Muscle of back (tissue), 11 donors: ENCODE data around the gene DPYSL5. TPM values are rescaled to one million over a fixed set of nuclear protein-coding genes. Genes with fewer than 3 reads are reported as not detected.
A peak's percentile ranks its signal among the peaks of the same experiment; 100 is the strongest.
"Not testable (repeated sequence)": the region's sequence is repeated elsewhere in the genome, so short reads cannot be mapped to it uniquely, and the experiment has no call there.

Experiments used
- DNase-seq, 3 donors: peaks; one replicate each; pipeline versions ENCODE4 v3.0.0 to v3.0.0-alpha.2; 2013
- polyA plus RNA-seq, 10 donors: library from polyadenylated mRNA; unstranded; fragments of 120-200 nt; gene quantifications; one replicate each; pipeline ENCODE4 v1.2.1, GENCODE V29; 2013; ENCODE audit not compliant: insufficient read length in 10 of 10

DPYSL5 gene
- polyA plus RNA-seq, 10 donors: 11.1 to 32.7 (median 22.1) TPM

DNA sequence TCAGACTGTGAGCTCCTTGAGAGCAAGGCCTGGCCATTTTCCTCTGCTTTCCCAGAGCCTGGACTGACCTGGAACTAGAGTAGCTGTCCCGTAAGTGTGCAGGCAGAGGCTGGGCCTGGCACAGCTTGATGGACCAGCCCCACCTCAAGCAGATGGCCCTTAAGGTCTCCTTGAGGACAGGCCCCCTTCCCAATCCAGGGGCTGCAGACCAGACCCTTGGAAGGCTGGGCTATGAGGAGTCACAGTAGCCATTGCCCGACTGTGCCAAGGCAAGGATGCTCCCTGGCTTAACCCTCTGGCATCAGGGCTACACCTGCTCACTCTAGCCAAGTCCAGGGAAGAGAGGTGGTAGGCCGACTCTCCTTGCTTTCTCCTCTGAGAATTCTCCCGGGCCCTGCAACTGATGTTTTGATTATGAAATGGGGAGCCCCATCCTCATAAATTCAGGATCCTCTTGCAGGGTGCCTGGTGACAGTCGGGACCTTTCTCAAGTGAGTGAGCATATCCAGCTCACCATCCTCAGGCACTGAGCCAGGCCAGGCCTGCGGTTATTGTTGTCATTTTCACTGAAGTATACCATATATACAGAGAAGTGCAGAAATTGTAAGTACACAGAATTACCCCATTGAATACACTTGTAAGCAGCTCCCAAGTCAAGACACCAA lies 51.7 kb downstream of the DPYSL5 start:
- no peak for DNase-seq

- DNase-seq: no peak
These were observed 52.9 kb downstream of the DPYSL5 start for GRCh38 chr2:26900831-26901321.

GRCh38 chr2:26901326-26902183 lies 53.6 kb downstream of the DPYSL5 start:
- DNase-seq: peak; percentile 29 to 68 (median 36)

GRCh38 chr2:26903676-26904075 lies 55.7 kb downstream of the DPYSL5 start:
- DNase-seq: no peak

- no peak for DNase-seq
These were observed 56.9 kb downstream of the DPYSL5 start for GRCh38 chr2:26904839-26905238.

DNA sequence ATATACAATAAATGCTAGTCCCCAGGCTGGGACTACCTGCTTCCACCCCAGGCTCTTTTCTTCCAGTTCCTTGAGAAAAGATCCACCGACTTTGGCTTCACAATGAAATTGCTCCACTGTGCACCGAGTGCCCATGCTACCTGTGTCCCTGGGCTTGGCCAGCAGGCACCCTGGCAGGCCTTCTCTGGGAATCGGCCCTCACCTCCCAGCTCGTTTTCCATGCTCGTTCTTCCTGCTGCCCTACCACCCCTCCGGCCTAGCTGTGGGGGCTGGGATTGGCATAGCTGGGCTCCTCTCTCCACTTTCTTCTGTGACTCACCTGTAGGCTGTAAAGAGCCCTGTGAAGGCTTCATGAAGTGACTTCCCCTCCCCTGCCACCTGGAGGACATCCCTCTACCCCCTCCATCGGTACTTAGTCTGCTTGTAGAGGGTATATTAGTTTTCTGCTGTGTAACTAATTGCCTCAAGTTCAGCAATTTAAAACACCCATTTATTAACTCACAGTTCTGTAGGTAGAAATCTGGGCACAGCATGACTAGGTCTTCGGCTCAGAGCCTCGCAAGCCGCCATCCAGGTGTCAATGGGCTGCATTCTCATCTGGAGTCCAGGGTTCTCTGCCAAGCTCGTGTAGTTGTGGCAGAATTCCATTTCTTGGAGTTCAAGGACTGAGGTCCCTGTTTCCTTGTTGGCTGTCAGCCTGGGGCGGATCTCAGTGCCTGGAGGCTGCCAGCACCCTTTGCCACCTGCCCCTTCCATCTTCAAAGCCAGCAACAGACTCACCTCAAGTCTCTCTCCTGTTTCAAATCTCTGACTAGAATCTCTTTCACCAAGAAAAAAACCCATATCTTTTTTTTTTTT lies 57.6 kb downstream of the DPYSL5 start:
- no peak for DNase-seq

DNA sequence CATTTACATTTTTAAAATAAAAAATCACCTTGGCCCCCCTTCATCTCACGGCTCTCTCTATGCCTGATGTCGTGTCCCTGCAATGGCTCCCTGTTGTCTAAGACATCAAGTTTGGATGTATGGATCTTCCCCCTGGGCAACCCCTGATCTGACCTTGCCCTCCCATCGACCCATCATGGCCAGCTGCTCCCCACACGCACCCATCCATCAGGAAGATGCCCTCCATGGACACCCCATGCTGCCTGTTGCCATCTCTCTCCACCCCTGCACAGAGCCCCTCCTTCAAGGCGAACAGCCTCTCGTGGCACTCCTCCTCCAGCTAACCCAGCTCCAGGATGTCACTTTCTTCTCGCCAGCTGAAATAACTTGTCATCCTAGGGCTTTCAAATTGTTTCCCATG lies 59.5 kb downstream of the DPYSL5 start:
- no peak for DNase-seq

- DNase-seq: no peak
These were observed 62.2 kb downstream of the DPYSL5 start for GRCh38 chr2:26910176-26910575.

GRCh38 chr2:26911911-26912861 lies 64.3 kb downstream of the DPYSL5 start:
- peak in 1 of 3 donors; percentile 22 for DNase-seq

- peak in 2 of 3 donors; percentile 70 to 76 for DNase-seq
These were observed 65.7 kb downstream of the DPYSL5 start for GRCh38 chr2:26913606-26913998.

DNA sequence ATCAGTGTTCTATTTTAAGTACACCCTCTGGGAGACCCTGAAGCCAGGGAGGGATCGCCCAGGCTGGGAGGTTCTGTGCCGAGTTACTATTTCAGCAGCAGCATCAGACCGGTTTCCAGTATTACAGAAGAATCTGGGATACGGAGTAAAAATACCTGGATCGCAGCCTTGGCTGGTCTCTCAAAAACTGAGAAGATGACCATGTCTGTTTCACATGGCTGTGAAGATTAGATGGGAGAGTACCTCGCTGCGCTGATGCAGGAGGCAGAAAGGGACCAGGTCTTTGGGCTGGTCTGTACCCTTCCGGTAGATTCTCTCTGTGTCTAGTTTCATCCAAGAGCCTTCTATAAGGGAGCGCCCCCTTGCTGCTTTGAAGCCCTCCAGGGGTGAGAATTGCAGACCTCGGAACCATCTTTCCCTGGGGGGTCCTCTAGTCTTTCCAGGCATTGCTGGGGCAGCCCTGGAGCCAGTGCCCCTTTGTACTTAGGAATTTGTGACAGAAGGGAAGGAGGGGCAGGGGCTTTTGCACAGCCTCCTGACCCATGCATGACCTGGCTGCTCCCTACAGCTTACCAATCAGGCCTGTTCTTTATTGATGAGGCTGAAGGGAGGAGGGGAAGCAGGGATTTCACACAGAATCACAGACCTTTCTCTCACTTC lies 66.2 kb downstream of the DPYSL5 start:
- peak in 1 of 3 donors; percentile 30 for DNase-seq

- DNase-seq: no peak
These were observed 66.9 kb downstream of the DPYSL5 start for GRCh38 chr2:26914659-26915310.

DNA sequence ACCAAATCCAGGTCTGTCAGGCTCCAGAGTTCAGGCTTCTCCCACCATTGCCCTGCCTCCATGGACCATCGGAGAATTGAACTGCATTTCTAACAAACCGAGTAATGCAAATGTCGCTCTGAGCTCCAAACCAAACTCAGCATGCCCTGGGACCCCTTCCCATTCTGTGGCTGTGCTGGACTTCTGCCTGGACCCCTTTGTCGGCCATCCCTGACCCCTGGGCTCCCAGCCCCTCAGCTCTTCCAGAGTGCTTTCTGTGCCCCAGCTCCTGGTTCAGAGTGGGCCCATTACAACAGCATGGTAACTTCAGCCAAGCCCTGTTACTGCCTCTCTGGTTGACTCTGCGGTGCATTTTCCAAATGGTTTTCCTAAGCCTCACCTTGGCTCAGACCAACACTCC lies 67.4 kb downstream of the DPYSL5 start:
- no peak for DNase-seq

- DNase-seq: no peak
These were observed 68.3 kb downstream of the DPYSL5 start for GRCh38 chr2:26916128-26916692.

GRCh38 chr2:26917135-26917836 lies 69.4 kb downstream of the DPYSL5 start:
- no peak for DNase-seq

DNA sequence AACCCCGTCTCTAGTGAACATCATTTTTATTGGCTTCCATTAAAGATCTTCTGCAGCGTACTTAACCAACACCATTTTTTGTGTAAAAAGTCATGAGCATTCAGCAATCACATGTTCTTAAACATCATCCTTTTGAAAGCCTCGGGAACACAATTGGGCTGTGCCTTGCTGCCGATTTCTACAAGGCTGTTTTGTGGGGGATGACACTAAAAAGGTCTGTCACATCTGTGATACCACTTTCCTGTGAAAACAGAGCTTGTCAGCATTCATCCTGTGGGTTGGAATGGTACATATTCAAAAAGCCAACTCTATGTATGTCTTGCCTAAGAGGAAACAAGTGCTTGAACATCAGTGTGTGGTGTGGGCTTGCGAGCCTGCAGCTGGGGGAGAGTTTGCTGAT lies 73.4 kb downstream of the DPYSL5 start:
- no peak for DNase-seq

DNA sequence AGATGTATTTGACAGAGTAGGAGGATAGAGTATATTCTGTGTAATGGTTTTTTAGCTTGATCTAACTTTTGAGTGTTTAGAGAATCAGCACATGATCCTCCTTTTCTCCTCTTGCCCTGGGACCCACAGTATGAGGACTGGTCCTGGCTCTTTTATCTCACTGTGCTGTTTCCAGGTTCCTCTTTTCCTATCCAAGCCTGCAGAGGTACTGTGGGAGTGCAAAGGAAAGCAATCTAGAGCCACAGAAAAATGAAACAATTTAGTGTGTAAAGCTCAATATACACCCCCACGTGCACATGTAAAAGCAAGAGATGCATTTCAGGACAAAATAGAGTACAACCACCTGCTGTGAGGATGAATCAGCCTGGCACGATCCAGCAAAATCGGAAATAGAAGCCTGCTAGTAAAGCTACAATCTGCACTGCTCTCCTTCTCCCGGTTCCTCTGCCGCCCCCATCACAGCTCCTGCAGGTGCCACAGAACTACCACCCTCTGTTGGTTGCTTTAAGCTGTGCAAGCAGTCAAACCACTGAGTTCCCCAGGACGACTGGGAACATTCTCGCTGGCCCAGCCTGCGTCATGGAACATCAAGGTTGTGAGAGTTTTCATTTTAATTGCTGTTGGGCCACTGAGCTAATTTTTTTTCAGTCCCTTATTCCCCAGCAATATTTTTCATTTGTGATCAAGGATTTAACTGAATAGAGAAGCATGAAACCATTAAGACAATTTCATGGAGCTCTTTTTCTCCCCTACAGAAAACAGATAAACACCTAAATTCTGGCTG lies 74.7 kb downstream of the DPYSL5 start:
- peak in 2 of 3 donors; percentile 27 to 50 for DNase-seq

DNA sequence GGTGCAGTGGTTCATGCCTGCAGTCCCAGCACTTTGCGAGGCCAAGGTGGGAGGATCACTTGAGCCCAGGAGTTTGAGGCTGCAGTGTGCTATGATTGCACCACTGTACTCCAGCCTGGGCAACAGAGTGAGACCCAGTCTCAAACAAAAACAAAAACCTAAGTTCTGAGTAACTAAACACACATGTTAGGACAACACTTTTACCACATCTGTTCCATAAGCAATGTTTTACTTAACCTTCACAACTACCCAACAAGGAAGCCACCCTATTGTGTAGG lies 75.2 kb downstream of the DPYSL5 start:
- DNase-seq: not testable (repeated sequence)
